ENCODE data around the gene DDX25. TPM values are rescaled to one million over a fixed set of nuclear protein-coding genes. Genes with fewer than 3 reads are reported as not detected.

Gene DDX25
- total RNA-seq, 1 experiment from 2014 or later, result not detected

DNA sequence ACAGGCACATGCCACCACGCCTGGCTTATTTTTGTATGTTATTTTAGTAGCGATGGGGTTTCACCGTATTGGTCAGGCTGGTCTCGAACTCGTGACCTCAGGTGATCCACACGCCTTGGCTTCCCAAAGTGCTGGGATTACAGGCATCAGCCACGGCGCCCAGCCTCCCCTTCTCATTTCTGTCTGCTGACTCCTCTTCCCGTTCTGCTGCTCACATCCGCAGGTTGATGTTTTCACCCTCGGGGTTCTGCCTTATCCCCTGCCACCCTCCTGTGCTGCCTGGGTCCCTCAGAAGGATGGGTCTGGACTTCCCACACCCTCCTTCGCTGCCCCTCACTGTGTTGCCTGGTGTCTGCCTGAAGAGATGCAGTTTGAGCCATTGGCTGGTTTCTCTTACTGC, 22.4 kb downstream of the DDX25 start:
- Histone ChIP-seq H3K9ac (ENCODE audit: low read length) (no peak overlapping the region), H3K79me2 (ENCODE audit: low read length) (no peaks in the 10 kb centered on the region), H3K4me2 (ENCODE audit: low read depth, low read length, poor library complexity, severe bottlenecking) (no peak overlapping the region), H3K9me3 (ENCODE audit: low read length) (no peaks in the 10 kb centered on the region), H2AFZ (ENCODE audit: low read length) (no peak overlapping the region), H3K4me1 (ENCODE audit: low read length) (no peaks in the 10 kb centered on the region), H3K27ac (ENCODE audit: low read length) (no peak overlapping the region), H3K36me3 (ENCODE audit: insufficient read depth, low read length) (no peaks in the 10 kb centered on the region), H3K4me3 (ENCODE audit: low read length) (no peak overlapping the region), H4K20me1 (ENCODE audit: insufficient read depth, low read depth, low read length) (no peaks in the 10 kb centered on the region), H3K27me3 (ENCODE audit: low read length) (no peaks in the 10 kb centered on the region), H3K9me2 (replicated peaks; ENCODE audit: insufficient read depth, low read length) (no peaks in the 10 kb centered on the region)
- no peak for DNase-seq

GRCh38 chr11:125929445-125930075, 25.3 kb downstream of the DDX25 start:
- no peak overlapping the region for H3K9ac ChIP-seq (ENCODE audit: low read length)
- H3K4me1 ChIP-seq (ENCODE audit: low read length), result peaks cover 8% of the 10 kb centered on the region
- H3K27ac ChIP-seq (ENCODE audit: low read length), result no peak overlapping the region
- H2AFZ ChIP-seq (ENCODE audit: low read length), result no peak overlapping the region
- no peaks in the 10 kb centered on the region for H3K27me3 ChIP-seq (ENCODE audit: low read length)
- H3K4me3 ChIP-seq (ENCODE audit: low read length), result no peak overlapping the region
- H4K20me1 ChIP-seq (ENCODE audit: insufficient read depth, low read depth, low read length), result no peaks in the 10 kb centered on the region
- no peak for DNase-seq
- H3K9me3 ChIP-seq (ENCODE audit: low read length), result no peaks in the 10 kb centered on the region
- no peaks in the 10 kb centered on the region for H3K36me3 ChIP-seq (ENCODE audit: insufficient read depth, low read length)
- no peaks in the 10 kb centered on the region for H3K9me2 ChIP-seq (replicated peaks; ENCODE audit: insufficient read depth, low read length)
- H3K79me2 ChIP-seq (ENCODE audit: low read length), result no peaks in the 10 kb centered on the region
- no peak overlapping the region for H3K4me2 ChIP-seq (ENCODE audit: low read depth, low read length, poor library complexity, severe bottlenecking)

GRCh38 chr11:125930076-125930450, 25.8 kb downstream of the DDX25 start:
- Histone ChIP-seq H3K27ac (ENCODE audit: low read length) (no peak overlapping the region), H3K9me2 (replicated peaks; ENCODE audit: insufficient read depth, low read length) (no peaks in the 10 kb centered on the region), H2AFZ (ENCODE audit: low read length) (no peak overlapping the region), H3K36me3 (ENCODE audit: insufficient read depth, low read length) (no peaks in the 10 kb centered on the region), H3K4me1 (ENCODE audit: low read length) (peaks cover 8% of the 10 kb centered on the region), H3K9me3 (ENCODE audit: low read length) (no peaks in the 10 kb centered on the region), H3K4me3 (ENCODE audit: low read length) (no peak overlapping the region), H3K4me2 (ENCODE audit: low read depth, low read length, poor library complexity, severe bottlenecking) (no peak overlapping the region), H3K27me3 (ENCODE audit: low read length) (no peaks in the 10 kb centered on the region), H4K20me1 (ENCODE audit: insufficient read depth, low read depth, low read length) (no peaks in the 10 kb centered on the region), H3K79me2 (ENCODE audit: low read length) (no peaks in the 10 kb centered on the region), H3K9ac (ENCODE audit: low read length) (no peak overlapping the region)
- no peak for DNase-seq

- Histone ChIP-seq H3K4me1 (ENCODE audit: low read length) (peaks cover 8% of the 10 kb centered on the region), H2AFZ (ENCODE audit: low read length) (no peak overlapping the region), H4K20me1 (ENCODE audit: insufficient read depth, low read depth, low read length) (no peaks in the 10 kb centered on the region), H3K36me3 (ENCODE audit: insufficient read depth, low read length) (no peaks in the 10 kb centered on the region), H3K9ac (ENCODE audit: low read length) (no peak overlapping the region), H3K4me3 (ENCODE audit: low read length) (no peak overlapping the region), H3K27me3 (ENCODE audit: low read length) (no peaks in the 10 kb centered on the region), H3K9me2 (replicated peaks; ENCODE audit: insufficient read depth, low read length) (no peaks in the 10 kb centered on the region), H3K79me2 (ENCODE audit: low read length) (no peaks in the 10 kb centered on the region), H3K27ac (ENCODE audit: low read length) (no peak overlapping the region), H3K9me3 (ENCODE audit: low read length) (no peaks in the 10 kb centered on the region), H3K4me2 (ENCODE audit: low read depth, low read length, poor library complexity, severe bottlenecking) (no peak overlapping the region)
- no peak for DNase-seq
Measured at GRCh38 chr11:125931116-125931515, 26.8 kb downstream of the DDX25 start.

DNA sequence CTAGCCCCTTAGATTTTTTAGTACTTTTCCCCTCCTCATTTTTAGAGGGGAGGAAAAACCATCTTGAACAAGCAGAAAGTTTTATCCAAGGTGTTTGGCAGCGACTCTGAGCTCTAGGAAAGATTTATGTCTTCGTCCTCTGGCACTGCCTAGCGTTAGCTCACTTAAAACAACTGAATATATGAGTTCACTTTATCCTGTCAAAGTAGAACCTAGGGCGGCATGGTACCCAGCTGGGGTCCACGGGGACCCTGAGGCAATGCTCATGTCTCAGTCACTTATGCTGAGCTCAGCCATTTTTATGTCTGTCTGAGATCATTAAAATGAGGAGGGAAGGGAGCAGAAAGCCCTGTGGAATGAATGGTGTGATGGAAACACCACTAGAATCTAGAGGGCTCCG, 27.4 kb downstream of the DDX25 start:
- no peaks in the 10 kb centered on the region for H3K9me2 ChIP-seq (replicated peaks; ENCODE audit: insufficient read depth, low read length)
- H3K4me1 ChIP-seq (ENCODE audit: low read length), result peaks cover 8% of the 10 kb centered on the region
- H3K9me3 ChIP-seq (ENCODE audit: low read length), result no peaks in the 10 kb centered on the region
- no peak for DNase-seq
- H2AFZ ChIP-seq (ENCODE audit: low read length), result no peak overlapping the region
- no peak overlapping the region for H3K27ac ChIP-seq (ENCODE audit: low read length)
- no peak overlapping the region for H3K9ac ChIP-seq (ENCODE audit: low read length)
- no peak overlapping the region for H3K4me2 ChIP-seq (ENCODE audit: low read depth, low read length, poor library complexity, severe bottlenecking)
- no peaks in the 10 kb centered on the region for H3K36me3 ChIP-seq (ENCODE audit: insufficient read depth, low read length)
- H3K79me2 ChIP-seq (ENCODE audit: low read length), result no peaks in the 10 kb centered on the region
- no peaks in the 10 kb centered on the region for H3K27me3 ChIP-seq (ENCODE audit: low read length)
- H4K20me1 ChIP-seq (ENCODE audit: insufficient read depth, low read depth, low read length), result no peaks in the 10 kb centered on the region
- no peak overlapping the region for H3K4me3 ChIP-seq (ENCODE audit: low read length)

DNA sequence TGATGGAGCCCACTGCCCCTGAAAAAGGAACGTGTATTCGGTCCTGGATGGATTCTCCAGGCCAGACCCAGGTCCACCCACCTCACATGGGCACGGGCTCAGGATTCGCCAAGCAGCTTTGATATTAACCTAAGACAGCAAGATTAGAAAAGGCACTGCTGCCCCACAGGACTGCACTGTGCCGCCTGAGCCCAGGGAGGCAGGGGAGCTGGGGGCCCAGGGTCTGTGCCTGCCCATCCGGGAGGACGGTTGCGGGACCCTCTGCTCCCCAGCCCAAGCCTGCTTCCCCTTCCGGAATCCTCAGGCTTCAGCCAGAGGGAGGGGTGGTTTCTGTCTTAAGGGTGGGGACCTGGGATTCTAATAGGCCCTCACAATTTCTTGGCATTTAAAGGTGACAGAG, 28.0 kb downstream of the DDX25 start:
- Histone ChIP-seq H3K9me3 (ENCODE audit: low read length) (no peaks in the 10 kb centered on the region), H4K20me1 (ENCODE audit: insufficient read depth, low read depth, low read length) (no peaks in the 10 kb centered on the region), H3K4me3 (ENCODE audit: low read length) (no peak overlapping the region), H2AFZ (ENCODE audit: low read length) (no peak overlapping the region), H3K27me3 (ENCODE audit: low read length) (no peaks in the 10 kb centered on the region), H3K36me3 (ENCODE audit: insufficient read depth, low read length) (no peaks in the 10 kb centered on the region), H3K9ac (ENCODE audit: low read length) (no peak overlapping the region), H3K9me2 (replicated peaks; ENCODE audit: insufficient read depth, low read length) (no peaks in the 10 kb centered on the region), H3K4me2 (ENCODE audit: low read depth, low read length, poor library complexity, severe bottlenecking) (no peak overlapping the region), H3K4me1 (ENCODE audit: low read length) (peaks cover 8% of the 10 kb centered on the region), H3K27ac (ENCODE audit: low read length) (no peak overlapping the region), H3K79me2 (ENCODE audit: low read length) (no peaks in the 10 kb centered on the region)
- no peak for DNase-seq

DNA sequence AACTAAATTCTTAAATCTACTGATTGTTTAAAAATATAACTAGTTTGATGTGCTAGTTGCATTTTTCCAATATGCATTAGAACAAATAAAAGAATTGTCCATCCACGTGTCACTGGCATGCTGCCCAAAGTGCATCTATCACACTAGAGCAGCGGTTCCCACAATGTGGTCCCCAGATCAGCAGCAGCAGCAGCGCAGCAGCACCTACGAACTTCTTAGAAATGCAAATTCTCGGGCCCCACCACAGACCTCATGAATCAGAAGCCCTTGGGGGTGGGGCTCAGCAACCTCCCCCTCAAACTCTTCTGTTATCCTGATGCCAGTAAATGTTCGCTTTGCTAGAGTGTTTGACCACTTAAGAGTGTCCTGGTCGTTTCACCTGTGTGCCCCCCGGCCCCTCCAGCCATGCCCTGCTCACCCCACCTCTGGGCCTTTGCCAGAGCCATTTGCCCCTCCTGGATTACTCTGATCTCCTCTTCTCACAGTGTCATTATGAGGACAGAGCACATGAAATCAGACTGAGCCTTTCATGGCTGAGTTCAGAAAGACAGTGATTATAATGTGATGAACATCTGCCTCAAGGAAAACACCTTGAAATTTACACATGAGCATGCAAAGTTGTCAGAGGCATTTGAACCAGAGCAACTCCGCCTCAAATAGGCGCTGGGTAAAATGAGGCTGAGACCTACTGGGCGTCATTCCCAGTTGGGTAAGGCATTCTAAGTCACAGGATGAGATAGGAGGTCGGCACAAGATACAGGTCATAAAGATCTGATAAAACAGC, 28.9 kb downstream of the DDX25 start:
- Histone ChIP-seq H3K4me1 (ENCODE audit: low read length) (peaks cover 8% of the 10 kb centered on the region), H3K4me2 (ENCODE audit: low read depth, low read length, poor library complexity, severe bottlenecking) (no peak overlapping the region), H3K9me2 (replicated peaks; ENCODE audit: insufficient read depth, low read length) (no peaks in the 10 kb centered on the region), H3K27me3 (ENCODE audit: low read length) (no peaks in the 10 kb centered on the region), H3K4me3 (ENCODE audit: low read length) (no peak overlapping the region), H3K9ac (ENCODE audit: low read length) (no peak overlapping the region), H2AFZ (ENCODE audit: low read length) (no peak overlapping the region), H3K27ac (ENCODE audit: low read length) (no peak overlapping the region), H3K36me3 (ENCODE audit: insufficient read depth, low read length) (no peaks in the 10 kb centered on the region), H3K9me3 (ENCODE audit: low read length) (no peaks in the 10 kb centered on the region), H4K20me1 (ENCODE audit: insufficient read depth, low read depth, low read length) (no peaks in the 10 kb centered on the region), H3K79me2 (ENCODE audit: low read length) (no peaks in the 10 kb centered on the region)
- DNase-seq, result no peak

DNA sequence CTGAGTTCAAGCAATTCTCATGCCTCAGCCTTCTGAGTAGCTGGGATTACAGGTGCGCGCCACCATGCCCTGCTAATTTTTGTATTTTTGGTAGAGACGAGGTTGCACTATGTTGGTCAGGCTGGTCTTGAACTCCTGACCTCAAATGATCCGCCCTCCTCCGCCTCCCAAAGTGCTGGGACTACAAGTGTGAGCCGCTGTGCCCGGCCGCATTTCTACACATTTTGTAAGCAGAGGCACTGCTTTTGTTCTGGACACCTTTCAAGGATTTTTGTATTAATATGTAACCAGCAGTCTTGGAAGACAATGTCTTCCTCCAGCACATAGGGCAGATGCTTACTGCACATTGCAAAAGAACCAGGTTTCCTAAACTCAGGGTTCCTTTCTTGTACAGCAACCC, 30.2 kb downstream of the DDX25 start:
- Histone ChIP-seq H2AFZ (ENCODE audit: low read length) (no peak overlapping the region), H3K27me3 (ENCODE audit: low read length) (no peaks in the 10 kb centered on the region)

More for the DNA sequence above, 30.2 kb downstream of the DDX25 start:
- H3K4me3 ChIP-seq (ENCODE audit: low read length), result no peak overlapping the region
- H3K79me2 ChIP-seq (ENCODE audit: low read length), result no peaks in the 10 kb centered on the region
- no peaks in the 10 kb centered on the region for H4K20me1 ChIP-seq (ENCODE audit: insufficient read depth, low read depth, low read length)
- H3K4me2 ChIP-seq (ENCODE audit: low read depth, low read length, poor library complexity, severe bottlenecking), result no peak overlapping the region
- H3K27ac ChIP-seq (ENCODE audit: low read length), result no peak overlapping the region
- DNase-seq, result no peak
- no peaks in the 10 kb centered on the region for H3K36me3 ChIP-seq (ENCODE audit: insufficient read depth, low read length)
- no peaks in the 10 kb centered on the region for H3K9me3 ChIP-seq (ENCODE audit: low read length)
- H3K9ac ChIP-seq (ENCODE audit: low read length), result no peak overlapping the region
- peaks cover 8% of the 10 kb centered on the region for H3K4me1 ChIP-seq (ENCODE audit: low read length)
- H3K9me2 ChIP-seq (replicated peaks; ENCODE audit: insufficient read depth, low read length), result no peaks in the 10 kb centered on the region

All from Karpas-422 (cell line).